Measurements from ENCODE around the gene LRRC8A. TPM values are rescaled to one million over a fixed set of nuclear protein-coding genes. Genes with fewer than 3 reads are reported as not detected.
A peak's percentile ranks its signal among the peaks of the same experiment; 100 is the strongest.

LRRC8A gene
- total and polyA plus RNA-seq, 2 of the 13 experiments (the other 11 are each of a cell fraction or from before 2014, with no cell fraction given) = 16.1 to 40.6 TPM

DNA sequence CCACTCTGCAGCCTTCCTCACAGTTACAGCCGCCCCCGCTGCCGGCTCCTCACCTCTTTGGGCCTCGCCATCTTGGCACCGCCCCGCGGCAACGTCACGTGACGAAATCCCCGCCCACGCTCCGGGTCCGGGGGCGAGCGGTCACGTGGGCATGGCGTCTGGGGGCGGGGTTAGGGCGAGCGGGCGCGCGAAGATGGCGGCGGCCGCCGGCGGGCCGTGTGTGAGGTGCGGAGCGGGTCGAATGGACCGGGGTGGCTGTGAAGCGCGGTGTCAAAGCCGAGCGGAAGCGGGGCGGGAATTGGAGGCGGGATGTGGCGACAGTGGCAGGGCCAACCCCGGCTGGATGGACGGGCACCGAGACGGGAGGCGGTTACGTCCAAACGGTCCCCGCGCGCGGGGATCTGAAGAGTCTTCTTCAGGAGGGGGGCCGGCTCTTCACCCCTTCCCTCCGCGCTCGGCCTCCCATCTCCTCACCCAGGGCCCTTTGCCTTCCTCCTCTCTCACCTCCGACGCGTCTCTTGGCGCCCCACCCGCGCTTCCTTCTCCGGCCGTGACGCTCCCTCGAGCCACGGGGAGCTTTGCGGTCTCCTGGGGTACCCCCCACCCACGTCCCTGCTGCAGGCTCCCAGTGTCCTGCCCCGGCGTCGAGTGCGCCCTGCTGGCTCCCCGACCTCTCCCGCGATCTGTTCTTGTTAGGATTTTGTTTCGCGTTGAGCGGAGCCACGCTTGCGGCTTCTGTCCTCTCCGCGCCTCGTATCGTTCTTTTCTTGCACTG lies 65.8 kb downstream of the LRRC8A start, which contains the start of the genes DOLK and NUP188 (continued):
- TF ChIP-seq, protein P1, sequence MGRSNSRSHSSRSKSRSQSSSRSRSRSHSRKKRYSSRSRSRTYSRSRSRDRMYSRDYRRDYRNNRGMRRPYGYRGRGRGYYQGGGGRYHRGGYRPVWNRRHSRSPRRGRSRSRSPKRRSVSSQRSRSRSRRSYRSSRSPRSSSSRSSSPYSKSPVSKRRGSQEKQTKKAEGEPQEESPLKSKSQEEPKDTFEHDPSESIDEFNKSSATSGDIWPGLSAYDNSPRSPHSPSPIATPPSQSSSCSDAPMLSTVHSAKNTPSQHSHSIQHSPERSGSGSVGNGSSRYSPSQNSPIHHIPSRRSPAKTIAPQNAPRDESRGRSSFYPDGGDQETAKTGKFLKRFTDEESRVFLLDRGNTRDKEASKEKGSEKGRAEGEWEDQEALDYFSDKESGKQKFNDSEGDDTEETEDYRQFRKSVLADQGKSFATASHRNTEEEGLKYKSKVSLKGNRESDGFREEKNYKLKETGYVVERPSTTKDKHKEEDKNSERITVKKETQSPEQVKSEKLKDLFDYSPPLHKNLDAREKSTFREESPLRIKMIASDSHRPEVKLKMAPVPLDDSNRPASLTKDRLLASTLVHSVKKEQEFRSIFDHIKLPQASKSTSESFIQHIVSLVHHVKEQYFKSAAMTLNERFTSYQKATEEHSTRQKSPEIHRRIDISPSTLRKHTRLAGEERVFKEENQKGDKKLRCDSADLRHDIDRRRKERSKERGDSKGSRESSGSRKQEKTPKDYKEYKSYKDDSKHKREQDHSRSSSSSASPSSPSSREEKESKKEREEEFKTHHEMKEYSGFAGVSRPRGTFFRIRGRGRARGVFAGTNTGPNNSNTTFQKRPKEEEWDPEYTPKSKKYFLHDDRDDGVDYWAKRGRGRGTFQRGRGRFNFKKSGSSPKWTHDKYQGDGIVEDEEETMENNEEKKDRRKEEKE (IDR thresholded peaks at IDR 0.05) = no peak
- TF ChIP-seq ZNF230 (CRISPR knock-in tag; IDR thresholded peaks at IDR 0.05) (no peak; the same call in 1 of the 2 replicates), CHCHD3 (CRISPR knock-in tag; IDR thresholded peaks at IDR 0.05) (no peak), ZIK1 (CRISPR knock-in tag; IDR thresholded peaks at IDR 0.05; ENCODE audit: borderline replicate concordance, low read depth) (peak; percentile 81; the same call in 1 of the 2 replicates), ELF1 (CRISPR knock-in tag; IDR thresholded peaks at IDR 0.05) (peak; percentile 22; the same call in 1 of the 2 replicates), ZNF687 (CRISPR knock-in tag; IDR thresholded peaks at IDR 0.05) (peak; percentile 93), ZSCAN29 (CRISPR knock-in tag; conservative IDR thresholded peaks at IDR 0.05) (0 out of 2 replicates have a peak, but pooled peaks have one; percentile 33), RNF219 (CRISPR knock-in tag; IDR thresholded peaks at IDR 0.05) (0 out of 2 replicates have a peak, but pooled peaks have one; percentile 72), ATRX (CRISPR knock-in tag; IDR thresholded peaks at IDR 0.05; ENCODE audit: borderline replicate concordance) (no peak), LRRFIP1 (CRISPR knock-in tag; conservative IDR thresholded peaks at IDR 0.05) (no peak), HNF4G (IDR thresholded peaks at IDR 0.05; ENCODE audit: borderline replicate concordance, low read depth, low read length) (no peak), HNF4G (CRISPR knock-in tag; IDR thresholded peaks at IDR 0.05; ENCODE audit: borderline replicate concordance, low read depth) (peak; percentile 62), ZNF468 (CRISPR knock-in tag; IDR thresholded peaks at IDR 0.05) (no peak), ZMYM3 (CRISPR knock-in tag; IDR thresholded peaks at IDR 0.05) (no peak)
- TF ChIP-seq, protein P2, sequence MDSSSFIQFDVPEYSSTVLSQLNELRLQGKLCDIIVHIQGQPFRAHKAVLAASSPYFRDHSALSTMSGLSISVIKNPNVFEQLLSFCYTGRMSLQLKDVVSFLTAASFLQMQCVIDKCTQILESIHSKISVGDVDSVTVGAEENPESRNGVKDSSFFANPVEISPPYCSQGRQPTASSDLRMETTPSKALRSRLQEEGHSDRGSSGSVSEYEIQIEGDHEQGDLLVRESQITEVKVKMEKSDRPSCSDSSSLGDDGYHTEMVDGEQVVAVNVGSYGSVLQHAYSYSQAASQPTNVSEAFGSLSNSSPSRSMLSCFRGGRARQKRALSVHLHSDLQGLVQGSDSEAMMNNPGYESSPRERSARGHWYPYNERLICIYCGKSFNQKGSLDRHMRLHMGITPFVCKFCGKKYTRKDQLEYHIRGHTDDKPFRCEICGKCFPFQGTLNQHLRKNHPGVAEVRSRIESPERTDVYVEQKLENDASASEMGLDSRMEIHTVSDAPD (CRISPR knock-in tag; IDR thresholded peaks at IDR 0.05) = no peak
